Measurements from ENCODE around the gene APOA4. TPM values are rescaled to one million over a fixed set of nuclear protein-coding genes. Genes with fewer than 3 reads are reported as not detected.

The APOA4 gene
- total and polyA plus RNA-seq, 2 of the 13 experiments (the other 11 are each of a cell fraction or from before 2014, with no cell fraction given) = 3.8 to 7.2 TPM

DNA sequence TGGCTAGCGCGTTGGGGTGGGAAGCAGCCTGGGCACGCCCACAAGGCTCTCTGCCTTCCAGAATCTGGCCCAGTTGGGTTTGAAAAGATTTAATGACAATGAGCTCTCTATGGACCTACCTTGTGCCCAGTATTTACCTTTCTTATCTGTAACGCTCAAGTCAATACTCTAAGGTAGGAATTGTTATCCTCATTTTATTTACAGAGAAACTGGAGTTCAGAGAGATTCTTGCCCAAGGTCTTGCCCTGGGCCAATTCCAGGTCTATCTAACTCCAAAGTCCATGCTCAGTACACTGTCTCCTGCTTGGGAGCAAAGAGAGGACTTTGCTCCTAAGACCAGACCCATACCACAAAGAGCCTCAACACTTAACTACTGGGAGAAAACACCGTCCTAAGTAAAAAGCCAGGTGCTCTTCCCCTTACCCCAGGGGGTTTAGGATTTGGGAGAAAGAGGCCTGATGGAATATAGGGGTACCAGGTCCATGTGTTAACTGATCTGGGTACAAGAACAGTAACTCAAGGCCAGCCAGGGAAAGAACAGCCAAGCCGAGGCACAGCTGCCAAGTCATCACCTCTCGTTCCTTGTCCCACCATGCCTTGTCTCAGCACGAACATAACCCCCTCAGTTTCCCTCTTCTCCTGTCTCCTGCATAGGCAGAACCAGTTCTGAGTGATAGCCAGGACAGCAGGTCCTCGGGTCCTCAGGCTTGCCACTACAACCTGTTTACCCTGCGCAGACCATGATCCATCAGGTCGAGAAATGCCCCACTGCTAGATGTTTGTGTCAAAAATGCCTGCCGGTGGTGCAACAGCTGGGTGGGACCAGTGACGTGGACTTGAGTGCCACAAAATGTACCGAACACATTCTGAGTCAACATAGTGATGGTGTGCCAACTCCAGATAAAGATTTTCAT lies 14.6 kb downstream of the APOA4 start (continued):
- TF ChIP-seq, protein P1, sequence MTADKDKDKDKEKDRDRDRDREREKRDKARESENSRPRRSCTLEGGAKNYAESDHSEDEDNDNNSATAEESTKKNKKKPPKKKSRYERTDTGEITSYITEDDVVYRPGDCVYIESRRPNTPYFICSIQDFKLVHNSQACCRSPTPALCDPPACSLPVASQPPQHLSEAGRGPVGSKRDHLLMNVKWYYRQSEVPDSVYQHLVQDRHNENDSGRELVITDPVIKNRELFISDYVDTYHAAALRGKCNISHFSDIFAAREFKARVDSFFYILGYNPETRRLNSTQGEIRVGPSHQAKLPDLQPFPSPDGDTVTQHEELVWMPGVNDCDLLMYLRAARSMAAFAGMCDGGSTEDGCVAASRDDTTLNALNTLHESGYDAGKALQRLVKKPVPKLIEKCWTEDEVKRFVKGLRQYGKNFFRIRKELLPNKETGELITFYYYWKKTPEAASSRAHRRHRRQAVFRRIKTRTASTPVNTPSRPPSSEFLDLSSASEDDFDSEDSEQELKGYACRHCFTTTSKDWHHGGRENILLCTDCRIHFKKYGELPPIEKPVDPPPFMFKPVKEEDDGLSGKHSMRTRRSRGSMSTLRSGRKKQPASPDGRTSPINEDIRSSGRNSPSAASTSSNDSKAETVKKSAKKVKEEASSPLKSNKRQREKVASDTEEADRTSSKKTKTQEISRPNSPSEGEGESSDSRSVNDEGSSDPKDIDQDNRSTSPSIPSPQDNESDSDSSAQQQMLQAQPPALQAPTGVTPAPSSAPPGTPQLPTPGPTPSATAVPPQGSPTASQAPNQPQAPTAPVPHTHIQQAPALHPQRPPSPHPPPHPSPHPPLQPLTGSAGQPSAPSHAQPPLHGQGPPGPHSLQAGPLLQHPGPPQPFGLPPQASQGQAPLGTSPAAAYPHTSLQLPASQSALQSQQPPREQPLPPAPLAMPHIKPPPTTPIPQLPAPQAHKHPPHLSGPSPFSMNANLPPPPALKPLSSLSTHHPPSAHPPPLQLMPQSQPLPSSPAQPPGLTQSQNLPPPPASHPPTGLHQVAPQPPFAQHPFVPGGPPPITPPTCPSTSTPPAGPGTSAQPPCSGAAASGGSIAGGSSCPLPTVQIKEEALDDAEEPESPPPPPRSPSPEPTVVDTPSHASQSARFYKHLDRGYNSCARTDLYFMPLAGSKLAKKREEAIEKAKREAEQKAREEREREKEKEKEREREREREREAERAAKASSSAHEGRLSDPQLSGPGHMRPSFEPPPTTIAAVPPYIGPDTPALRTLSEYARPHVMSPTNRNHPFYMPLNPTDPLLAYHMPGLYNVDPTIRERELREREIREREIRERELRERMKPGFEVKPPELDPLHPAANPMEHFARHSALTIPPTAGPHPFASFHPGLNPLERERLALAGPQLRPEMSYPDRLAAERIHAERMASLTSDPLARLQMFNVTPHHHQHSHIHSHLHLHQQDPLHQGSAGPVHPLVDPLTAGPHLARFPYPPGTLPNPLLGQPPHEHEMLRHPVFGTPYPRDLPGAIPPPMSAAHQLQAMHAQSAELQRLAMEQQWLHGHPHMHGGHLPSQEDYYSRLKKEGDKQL (CRISPR knock-in tag; IDR thresholded peaks at IDR 0.05; ENCODE audit: low read depth) = peak; percentile 97
- no peak for TF ChIP-seq ZNF598 (CRISPR knock-in tag; IDR thresholded peaks at IDR 0.05; ENCODE audit: borderline replicate concordance)
- no peak for TF ChIP-seq ZNF446 (CRISPR knock-in tag; IDR thresholded peaks at IDR 0.05)
- TF ChIP-seq PTBP1 (IDR thresholded peaks at IDR 0.05; ENCODE audit: low read depth, low read length, poor library complexity, severe bottlenecking) = no peak
- no peak for TF ChIP-seq ZZZ3 (CRISPR knock-in tag; IDR thresholded peaks at IDR 0.05; ENCODE audit: borderline replicate concordance)
- no peak for TF ChIP-seq ZFP41 (CRISPR knock-in tag; IDR thresholded peaks at IDR 0.05; ENCODE audit: borderline replicate concordance)
- TF ChIP-seq, protein P2, sequence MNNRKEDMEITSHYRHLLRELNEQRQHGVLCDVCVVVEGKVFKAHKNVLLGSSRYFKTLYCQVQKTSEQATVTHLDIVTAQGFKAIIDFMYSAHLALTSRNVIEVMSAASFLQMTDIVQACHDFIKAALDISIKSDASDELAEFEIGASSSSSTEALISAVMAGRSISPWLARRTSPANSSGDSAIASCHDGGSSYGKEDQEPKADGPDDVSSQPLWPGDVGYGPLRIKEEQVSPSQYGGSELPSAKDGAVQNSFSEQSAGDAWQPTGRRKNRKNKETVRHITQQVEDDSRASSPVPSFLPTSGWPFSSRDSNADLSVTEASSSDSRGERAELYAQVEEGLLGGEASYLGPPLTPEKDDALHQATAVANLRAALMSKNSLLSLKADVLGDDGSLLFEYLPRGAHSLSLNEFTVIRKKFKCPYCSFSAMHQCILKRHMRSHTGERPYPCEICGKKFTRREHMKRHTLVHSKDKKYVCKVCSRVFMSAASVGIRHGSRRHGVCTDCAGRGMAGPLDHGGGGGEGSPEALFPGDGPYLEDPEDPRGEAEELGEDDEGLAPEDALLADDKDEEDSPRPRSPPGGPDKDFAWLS (CRISPR knock-in tag; IDR thresholded peaks at IDR 0.05; ENCODE audit: borderline replicate concordance) = no peak
- peak; percentile 74 for TF ChIP-seq HDAC1 (CRISPR knock-in tag; IDR thresholded peaks at IDR 0.05)
- peak; percentile 93 for TF ChIP-seq ZSCAN9 (CRISPR knock-in tag; IDR thresholded peaks at IDR 0.05; ENCODE audit: borderline replicate concordance)
- TF ChIP-seq ERF (CRISPR knock-in tag; IDR thresholded peaks at IDR 0.05) = no peak; the same call in 1 of the 2 replicates
- TF ChIP-seq, protein P3, sequence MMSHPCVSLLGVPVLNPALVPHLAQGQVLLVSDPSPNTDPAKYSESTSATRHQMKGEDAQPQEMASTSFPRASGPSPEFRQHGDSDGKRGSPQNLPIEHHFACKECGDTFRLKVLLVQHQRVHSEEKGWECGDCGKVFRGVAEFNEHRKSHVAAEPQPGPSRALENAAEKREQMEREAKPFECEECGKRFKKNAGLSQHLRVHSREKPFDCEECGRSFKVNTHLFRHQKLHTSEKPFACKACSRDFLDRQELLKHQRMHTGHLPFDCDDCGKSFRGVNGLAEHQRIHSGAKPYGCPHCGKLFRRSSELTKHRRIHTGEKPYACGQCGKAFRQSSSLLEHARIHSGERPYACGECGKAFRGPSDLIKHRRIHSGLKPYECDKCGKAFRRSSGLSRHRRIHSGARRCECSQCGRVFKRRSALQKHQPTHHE (CRISPR knock-in tag; IDR thresholded peaks at IDR 0.05; ENCODE audit: borderline replicate concordance) = no peak
- TF ChIP-seq, protein P4, sequence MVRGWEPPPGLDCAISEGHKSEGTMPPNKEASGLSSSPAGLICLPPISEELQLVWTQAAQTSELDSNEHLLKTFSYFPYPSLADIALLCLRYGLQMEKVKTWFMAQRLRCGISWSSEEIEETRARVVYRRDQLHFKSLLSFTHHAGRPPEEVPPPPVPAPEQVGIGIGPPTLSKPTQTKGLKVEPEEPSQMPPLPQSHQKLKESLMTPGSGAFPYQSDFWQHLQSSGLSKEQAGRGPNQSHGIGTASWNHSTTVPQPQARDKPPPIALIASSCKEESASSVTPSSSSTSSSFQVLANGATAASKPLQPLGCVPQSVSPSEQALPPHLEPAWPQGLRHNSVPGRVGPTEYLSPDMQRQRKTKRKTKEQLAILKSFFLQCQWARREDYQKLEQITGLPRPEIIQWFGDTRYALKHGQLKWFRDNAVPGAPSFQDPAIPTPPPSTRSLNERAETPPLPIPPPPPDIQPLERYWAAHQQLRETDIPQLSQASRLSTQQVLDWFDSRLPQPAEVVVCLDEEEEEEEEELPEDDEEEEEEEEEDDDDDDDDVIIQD (CRISPR knock-in tag; IDR thresholded peaks at IDR 0.05; ENCODE audit: low read depth) = peak; percentile 40
- TF ChIP-seq ATF7 (IDR thresholded peaks at IDR 0.05) = no peak
- no peak; the same call in 1 of the 2 replicates for TF ChIP-seq ATF7 (CRISPR knock-in tag; IDR thresholded peaks at IDR 0.05)
- TF ChIP-seq NR2F2 (IDR thresholded peaks at IDR 0.05; ENCODE audit: borderline replicate concordance, low read depth) = peak; percentile 100

Data from HepG2 (cell line).